Activated CD4-positive, alpha-beta memory T cell treated with anti-CD3 and anti-CD28 coated beads for 36 hours (primary cell): ENCODE measurements around the gene SPTA1. TPM values are rescaled to one million over a fixed set of nuclear protein-coding genes. Genes with fewer than 3 reads are reported as not detected.
"Not testable (repeated sequence)": the region's sequence is repeated elsewhere in the genome, so short reads cannot be mapped to it uniquely, and the experiment has no call there.

Source experiments
- CTCF ChIA-PET: fragments of 350-600 bp; sonication (Branson Sonifier 250); formaldehyde crosslinking; loops from one replicate; lab custom pipeline; 2021; ENCODE audit warnings: antibody characterized with exemption, inconsistent platforms; lab: Charles Lee
- POLR2A ChIA-PET: fragments of 350-600 bp; sonication (Branson Sonifier 250); formaldehyde crosslinking; loops from one replicate; lab custom pipeline; 2021; ENCODE audit warnings: antibody characterized with exemption; lab: Charles Lee
- DNase-seq: peaks from one replicate; pipeline ENCODE4 v3.0.0-alpha.2; 2020
- H3K27ac Mint-ChIP-seq: one replicate; pipeline ENCODE4 v1.8.0; 2021; ENCODE audit warnings: mixed read lengths
- H3K27me3 Mint-ChIP-seq: one replicate; pipeline ENCODE4 v1.8.0; 2021; ENCODE audit warnings: mixed read lengths
- H3K36me3 Mint-ChIP-seq: one replicate; pipeline ENCODE4 v1.8.0; 2021; ENCODE audit warnings: mixed read lengths
- H3K4me1 Mint-ChIP-seq: one replicate; pipeline ENCODE4 v1.8.0; 2021; ENCODE audit warnings: low read depth, mixed read lengths
- H3K4me3 Mint-ChIP-seq: one replicate; pipeline ENCODE4 v1.8.0; 2021; ENCODE audit warnings: mild to moderate bottlenecking, mixed read lengths
- H3K9me3 Mint-ChIP-seq: one replicate; pipeline ENCODE4 v1.8.0; 2021; ENCODE audit warnings: mixed read lengths
- intact Hi-C: fragments of 100-400 bp; cut with micrococcal nuclease; formaldehyde crosslinking; loops from one replicate; pipeline ENCODE4 v1.15.1; 2023
- total RNA-seq, 2 experiments: library from RNA; stranded (reverse); gene quantifications; one replicate each; pipeline ENCODE4 v1.2.3, GENCODE V29; 2021

SPTA1 gene
- total RNA-seq, 2 experiments from 2014 or later: 0.10 TPM; not detected in 1

- H3K4me3 Mint-ChIP-seq: no peak overlapping the region
- intact Hi-C loops: loop anchor here (10.0 kb wide), 1 partner anchor 284 kb away; no protein-coding TSS in a partner anchor
- H3K4me1 Mint-ChIP-seq: no peaks in the 10 kb centered on the region
Observed at GRCh38 chr1:158711098-158711497, 24.6 kb upstream of the SPTA1 start.

GRCh38 chr1:158706096-158706495 lies 19.6 kb upstream of the SPTA1 start:
- Mint-ChIP-seq H3K27me3 (no peaks in the 10 kb centered on the region), H3K27ac (no peak overlapping the region), H3K4me1 (no peaks in the 10 kb centered on the region), H3K36me3 (no peaks in the 10 kb centered on the region), H3K9me3 (no peaks in the 10 kb centered on the region), H3K4me3 (no peak overlapping the region)
- intact Hi-C loops: no loop called here
- no peak for DNase-seq
- POLR2A ChIA-PET: no interaction called here
- CTCF ChIA-PET: no interaction called here

More at GRCh38 chr1:158711098-158711497, 24.6 kb upstream of the SPTA1 start:
- Mint-ChIP-seq H3K27ac (no peak overlapping the region), H3K27me3 (peaks cover 13% of the 10 kb centered on the region), H3K36me3 (no peaks in the 10 kb centered on the region), H3K9me3 (no peaks in the 10 kb centered on the region)
- DNase-seq: no peak
- POLR2A ChIA-PET: no interaction called here
- CTCF ChIA-PET: interaction anchor here (1.0 kb wide), 1 partner anchor 12 kb away, joined by 3 read pairs; no protein-coding TSS in a partner anchor

- ChIA-PET CTCF (no interaction called here), POLR2A (no interaction called here)
- no peaks in the 10 kb centered on the region for H3K4me1 Mint-ChIP-seq
- H3K27me3 Mint-ChIP-seq: peaks cover 3% of the 10 kb centered on the region
- intact Hi-C loops: no loop called here
- H3K9me3 Mint-ChIP-seq: no peaks in the 10 kb centered on the region
- no peaks in the 10 kb centered on the region for H3K36me3 Mint-ChIP-seq
- DNase-seq: no peak
- H3K27ac Mint-ChIP-seq: no peak within 1 kb of the TSS
- no peak within 1 kb of the TSS for H3K4me3 Mint-ChIP-seq
Observed at GRCh38 chr1:158700552-158700951, 14.0 kb upstream of the SPTA1 start, which contains the start of gene OR6K2. Gene OR6K2 (minus strand): TSS chr1:158700652. CDS start chr1:158700652, 0 bp downstream.

- H3K27ac Mint-ChIP-seq: no peak overlapping the region
- no peak for DNase-seq
- no peaks in the 10 kb centered on the region for H3K9me3 Mint-ChIP-seq
- no peaks in the 10 kb centered on the region for H3K36me3 Mint-ChIP-seq
- no peak overlapping the region for H3K4me3 Mint-ChIP-seq
- H3K27me3 Mint-ChIP-seq: peaks cover 12% of the 10 kb centered on the region
- intact Hi-C loops: no loop called here
- no peaks in the 10 kb centered on the region for H3K4me1 Mint-ChIP-seq
- ChIA-PET POLR2A (no interaction called here), CTCF (no interaction called here)
Observed at GRCh38 chr1:158694596-158694995, 8.1 kb upstream of the SPTA1 start.

- ChIA-PET CTCF (no interaction called here), POLR2A (no interaction called here)
- Mint-ChIP-seq H3K4me1 (no peaks in the 10 kb centered on the region), H3K4me3 (no peak overlapping the region), H3K27me3 (peaks cover 16% of the 10 kb centered on the region), H3K9me3 (no peaks in the 10 kb centered on the region), H3K36me3 (no peaks in the 10 kb centered on the region), H3K27ac (no peak overlapping the region)
- intact Hi-C loops: no loop called here
- DNase-seq: no peak
Observed at GRCh38 chr1:158692356-158692755, 5.8 kb upstream of the SPTA1 start.

GRCh38 chr1:158691907-158692306 lies 5.4 kb upstream of the SPTA1 start:
- peaks cover 18% of the 10 kb centered on the region for H3K27me3 Mint-ChIP-seq
- H3K9me3 Mint-ChIP-seq: no peaks in the 10 kb centered on the region
- H3K4me1 Mint-ChIP-seq: no peaks in the 10 kb centered on the region
- no peaks in the 10 kb centered on the region for H3K36me3 Mint-ChIP-seq
- ChIA-PET POLR2A (no interaction called here), CTCF (no interaction called here)
- intact Hi-C loops: no loop called here
- no peak for DNase-seq
- H3K4me3 Mint-ChIP-seq: no peak overlapping the region
- H3K27ac Mint-ChIP-seq: no peak overlapping the region

GRCh38 chr1:158691149-158691548 lies 4.6 kb upstream of the SPTA1 start:
- intact Hi-C loops, H3K4me3 Mint-ChIP-seq, H3K27ac Mint-ChIP-seq, DNase-seq, H3K4me1 Mint-ChIP-seq, CTCF ChIA-PET, POLR2A ChIA-PET, H3K9me3 Mint-ChIP-seq, H3K36me3 Mint-ChIP-seq: not testable (repeated sequence)
- peaks cover 18% of the 10 kb centered on the region for H3K27me3 Mint-ChIP-seq

GRCh38 chr1:158689875-158690274 lies 3.4 kb upstream of the SPTA1 start:
- POLR2A ChIA-PET: no interaction called here
- no peak overlapping the region for H3K4me3 Mint-ChIP-seq
- H3K9me3 Mint-ChIP-seq: no peaks in the 10 kb centered on the region
- CTCF ChIA-PET: no interaction called here
- no peaks in the 10 kb centered on the region for H3K4me1 Mint-ChIP-seq
- intact Hi-C loops: no loop called here
- no peak for DNase-seq
- peaks cover 16% of the 10 kb centered on the region for H3K27me3 Mint-ChIP-seq
- H3K27ac Mint-ChIP-seq: no peak overlapping the region
- no peaks in the 10 kb centered on the region for H3K36me3 Mint-ChIP-seq

GRCh38 chr1:158689110-158689509 lies 2.6 kb upstream of the SPTA1 start:
- H3K4me1 Mint-ChIP-seq: no peaks in the 10 kb centered on the region
- no peaks in the 10 kb centered on the region for H3K9me3 Mint-ChIP-seq
- DNase-seq: no peak
- no peak overlapping the region for H3K4me3 Mint-ChIP-seq
- ChIA-PET CTCF (no interaction called here), POLR2A (no interaction called here)
- intact Hi-C loops: no loop called here
- no peak overlapping the region for H3K27ac Mint-ChIP-seq
- peaks cover 17% of the 10 kb centered on the region for H3K27me3 Mint-ChIP-seq
- no peaks in the 10 kb centered on the region for H3K36me3 Mint-ChIP-seq

GRCh38 chr1:158688343-158688742 lies 1.8 kb upstream of the SPTA1 start:
- CTCF ChIA-PET, H3K4me3 Mint-ChIP-seq, POLR2A ChIA-PET, H3K27ac Mint-ChIP-seq, H3K9me3 Mint-ChIP-seq, DNase-seq, H3K36me3 Mint-ChIP-seq, intact Hi-C loops, H3K4me1 Mint-ChIP-seq: not testable (repeated sequence)
- peaks cover 17% of the 10 kb centered on the region for H3K27me3 Mint-ChIP-seq

GRCh38 chr1:158687037-158687436 lies 522 bp upstream of the SPTA1 start:
- Mint-ChIP-seq H3K27me3 (peaks cover 22% of the 10 kb centered on the region), H3K27ac (no peak overlapping the region), H3K9me3 (no peaks in the 10 kb centered on the region), H3K4me1 (no peaks in the 10 kb centered on the region), H3K4me3 (no peak overlapping the region), H3K36me3 (no peaks in the 10 kb centered on the region)
- no peak for DNase-seq
- POLR2A ChIA-PET: no interaction called here
- intact Hi-C loops: no loop called here
- CTCF ChIA-PET: no interaction called here

- H3K4me1 Mint-ChIP-seq: no peaks in the 10 kb centered on the region
- no peak for DNase-seq
- no peaks in the 10 kb centered on the region for H3K9me3 Mint-ChIP-seq
- ChIA-PET CTCF (no interaction called here), POLR2A (no interaction called here)
- H3K4me3 Mint-ChIP-seq: no peak overlapping the region
- no peak overlapping the region for H3K27ac Mint-ChIP-seq
- H3K36me3 Mint-ChIP-seq: no peaks in the 10 kb centered on the region
- peaks cover 24% of the 10 kb centered on the region for H3K27me3 Mint-ChIP-seq
- intact Hi-C loops: no loop called here
Observed at GRCh38 chr1:158685085-158685484, 1.4 kb downstream of the SPTA1 start.

- no peak for DNase-seq
- CTCF ChIA-PET: no interaction called here
- POLR2A ChIA-PET: no interaction called here
- intact Hi-C loops: no loop called here
- peaks cover 19% of the 10 kb centered on the region for H3K27me3 Mint-ChIP-seq
- H3K9me3 Mint-ChIP-seq: no peaks in the 10 kb centered on the region
- H3K36me3 Mint-ChIP-seq: no peaks in the 10 kb centered on the region
- H3K4me1 Mint-ChIP-seq: no peaks in the 10 kb centered on the region
- H3K27ac Mint-ChIP-seq: no peak overlapping the region
- H3K4me3 Mint-ChIP-seq: no peak overlapping the region
Observed at GRCh38 chr1:158681606-158682005, 4.9 kb downstream of the SPTA1 start.
